GM10266 (cell line): Measurements from ENCODE around the gene HAL.

Experiments used
- DNase-seq: peaks from one replicate; pipeline ENCODE4 v3.0.0; 2012; ENCODE audit errors: extremely low spot score
- CTCF ChIP-seq: IDR thresholded peaks from 2 replicates; pipeline ENCODE4 v1.5.1; 2012; ENCODE audit warnings: mild to moderate bottlenecking, low read depth; ENCODE audit not compliant: control insufficient read depth, insufficient read depth; ENCODE audit errors: missing control alignments

HAL gene

GRCh38 chr12:95962222-95962621 lies 33.9 kb downstream of the HAL start:
- DNase-seq = no peak
- no peak for TF ChIP-seq CTCF

- TF ChIP-seq CTCF = no peak
- DNase-seq = no peak
Observed at GRCh38 chr12:95960241-95960640, 35.9 kb downstream of the HAL start.

GRCh38 chr12:95959107-95959506 lies 37.0 kb downstream of the HAL start:
- no peak for DNase-seq

GRCh38 chr12:95956557-95957145 lies 39.5 kb downstream of the HAL start:
- TF ChIP-seq CTCF = no peak
- no peak for DNase-seq

More at GRCh38 chr12:95959107-95959506, 37.0 kb downstream of the HAL start:
- TF ChIP-seq CTCF = peak; percentile 4

GRCh38 chr12:95955549-95956159 lies 40.5 kb downstream of the HAL start:
- no peak for DNase-seq

GRCh38 chr12:95953000-95953399 lies 43.1 kb downstream of the HAL start:
- no peak for DNase-seq
- TF ChIP-seq CTCF = no peak

More at GRCh38 chr12:95955549-95956159, 40.5 kb downstream of the HAL start:
- TF ChIP-seq CTCF = no peak

- no peak for DNase-seq
- TF ChIP-seq CTCF = no peak
Observed at GRCh38 chr12:95951515-95951914, 44.6 kb downstream of the HAL start.
